Panc1 (cell line): ENCODE data around the gene LIMA1. TPM values are rescaled to one million over a fixed set of nuclear protein-coding genes. Genes with fewer than 3 reads are reported as not detected.
A peak's percentile ranks its signal among the peaks of the same experiment; 100 is the strongest.

Source experiments
- ATAC-seq: fragments of 200-7000 bp; cut with Tn5 transposase; 2 replicates; pipeline ENCODE4 v1.9.1; 2020; ENCODE audit warnings: mild to moderate bottlenecking, moderate library complexity
- BruUV-seq: library from RNA; stranded (reverse); fragments of 400-500 nt; replicated peaks from 2 replicates; lab custom pipeline; 2021; lab: Mats Ljungman, UMichigan
- CTCF ChIA-PET: fragments of 300-600 bp; sonication (Branson Sonifier 250); formaldehyde crosslinking; loops from one replicate; lab custom pipeline; 2022; ENCODE audit warnings: antibody characterized with exemption; lab: Charles Lee
- POLR2A ChIA-PET: fragments of 300-600 bp; sonication (Branson Sonifier 250); formaldehyde crosslinking; loops from one replicate; lab custom pipeline; 2022; ENCODE audit warnings: antibody characterized with exemption; lab: Charles Lee
- DNase-seq: peaks from one replicate; pipeline ENCODE4 v3.0.0-alpha.2; 2010; ENCODE audit warnings: low read depth, low spot score
- H3K27ac ChIP-seq: 2 replicates; pipeline ENCODE4 v1.5.1; 2011; ENCODE audit warnings: mild to moderate bottlenecking, low read length, inconsistent platforms
- H3K27me3 ChIP-seq: fragments of 200-500 bp; sonication (Bioruptor generic); 2 replicates; pipeline ENCODE4 v1.6.0; 2014; ENCODE audit warnings: low read length, inconsistent platforms; ENCODE audit not compliant: control insufficient read depth, insufficient read depth
- H3K36me3 ChIP-seq: fragments of 200-500 bp; sonication (Bioruptor generic); 2 replicates; pipeline ENCODE4 v1.5.1; 2014; ENCODE audit warnings: inconsistent platforms, mild to moderate bottlenecking, low read length, moderate library complexity; ENCODE audit not compliant: control insufficient read depth, insufficient read depth
- H3K4me1 ChIP-seq: 2 replicates; pipeline ENCODE4 v1.5.1; 2011; ENCODE audit warnings: inconsistent platforms, mild to moderate bottlenecking, low read length, moderate library complexity; ENCODE audit not compliant: control insufficient read depth, insufficient read depth
- H3K4me3 ChIP-seq, 2 experiments: 2 replicates each; pipeline ENCODE4 v1.5.1; 2011 to 2012; ENCODE audit warnings: low read depth in 2 of 2, low read length in 2 of 2, mild to moderate bottlenecking in 2 of 2, inconsistent platforms in 1 of 2, moderate library complexity in 1 of 2
- H3K9me3 ChIP-seq: fragments of 200-500 bp; sonication (Bioruptor generic); 2 replicates; pipeline ENCODE4 v1.5.1; 2014; ENCODE audit warnings: low read depth, mild to moderate bottlenecking, inconsistent platforms, low read length, moderate library complexity; ENCODE audit not compliant: control insufficient read depth, insufficient read depth
- POLR2AphosphoS5 ChIP-seq: IDR thresholded peaks from 2 replicates; pipeline ENCODE4 v1.6.1; 2012; ENCODE audit warnings: mild to moderate bottlenecking, low read depth, low read length, moderate library complexity
- REST ChIP-seq, 2 experiments: IDR thresholded peaks; 2 replicates each; pipeline ENCODE4 v1.6.1; 2011 to 2012; ENCODE audit warnings: low read depth in 2 of 2, control low read depth in 1 of 2, low read length in 1 of 2, mild to moderate bottlenecking in 1 of 2, moderate library complexity in 1 of 2; ENCODE audit not compliant: insufficient read depth in 1 of 2
- SIN3A ChIP-seq: IDR thresholded peaks from 2 replicates; pipeline ENCODE4 v1.6.1; 2012; ENCODE audit warnings: low read depth, mild to moderate bottlenecking, low read length, moderate library complexity, borderline replicate concordance; ENCODE audit not compliant: insufficient read depth
- TCF7L2 ChIP-seq: IDR thresholded peaks from 2 replicates; pipeline ENCODE4 v1.6.1; 2011; ENCODE audit warnings: mild to moderate bottlenecking, low read depth, low read length, inconsistent platforms
- in situ Hi-C: cut with HindIII; loops from 2 replicates; pipeline ENCODE4 v1.10.0; 2016; ENCODE audit warnings: low sequenced_read_pairs, low pct_unique_long_range_greater_than_20kb
- intact Hi-C: fragments of 100-400 bp; cut with micrococcal nuclease; formaldehyde crosslinking; loops from one replicate; pipeline ENCODE4 v1.10.0; 2022; ENCODE audit not compliant: unreplicated experiment
- total RNA-seq: library from RNA; stranded (reverse); gene quantifications from one replicate; pipeline ENCODE4 v1.2.1, GENCODE V29; 2021; ENCODE audit not compliant: unreplicated experiment
- TF ChIP-seq, protein P1 (sequence below): fragments of 450-650 bp; IDR thresholded peaks from 2 replicates; pipeline ENCODE4 v1.5.1; 2017; ENCODE audit warnings: mild to moderate bottlenecking

Gene LIMA1
- total RNA-seq, 1 experiment from 2014 or later = 155 TPM

- Histone ChIP-seq H3K4me3 (no peak overlapping the region), H3K4me1 (peaks cover 35% of the 10 kb centered on the region), H3K9me3 (no peaks in the 10 kb centered on the region), H3K27me3 (no peaks in the 10 kb centered on the region), H3K27ac (peak overlapping the region; percentile 68), H3K36me3 (no peaks in the 10 kb centered on the region)
- BruUV-seq = no TSS peak
- ATAC-seq (no peak), DNase-seq (no peak)
- ChIA-PET CTCF (no interaction called here), POLR2A (no interaction called here)
- in situ Hi-C loops (no loop called here), intact Hi-C loops (no loop called here)
- TF ChIP-seq, protein P1, sequence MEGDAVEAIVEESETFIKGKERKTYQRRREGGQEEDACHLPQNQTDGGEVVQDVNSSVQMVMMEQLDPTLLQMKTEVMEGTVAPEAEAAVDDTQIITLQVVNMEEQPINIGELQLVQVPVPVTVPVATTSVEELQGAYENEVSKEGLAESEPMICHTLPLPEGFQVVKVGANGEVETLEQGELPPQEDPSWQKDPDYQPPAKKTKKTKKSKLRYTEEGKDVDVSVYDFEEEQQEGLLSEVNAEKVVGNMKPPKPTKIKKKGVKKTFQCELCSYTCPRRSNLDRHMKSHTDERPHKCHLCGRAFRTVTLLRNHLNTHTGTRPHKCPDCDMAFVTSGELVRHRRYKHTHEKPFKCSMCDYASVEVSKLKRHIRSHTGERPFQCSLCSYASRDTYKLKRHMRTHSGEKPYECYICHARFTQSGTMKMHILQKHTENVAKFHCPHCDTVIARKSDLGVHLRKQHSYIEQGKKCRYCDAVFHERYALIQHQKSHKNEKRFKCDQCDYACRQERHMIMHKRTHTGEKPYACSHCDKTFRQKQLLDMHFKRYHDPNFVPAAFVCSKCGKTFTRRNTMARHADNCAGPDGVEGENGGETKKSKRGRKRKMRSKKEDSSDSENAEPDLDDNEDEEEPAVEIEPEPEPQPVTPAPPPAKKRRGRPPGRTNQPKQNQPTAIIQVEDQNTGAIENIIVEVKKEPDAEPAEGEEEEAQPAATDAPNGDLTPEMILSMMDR = no peak
- TF ChIP-seq SIN3A = no peak
- no peak for TF ChIP-seq REST (IDR thresholded peaks at IDR 0.05; ENCODE audit: insufficient read depth in 1 of 2, low read depth in 2 of 2, low read length in 1 of 2)
- no peak for TF ChIP-seq TCF7L2
- no peak for TF ChIP-seq POLR2AphosphoS5
These were observed 14.8 kb downstream of the LIMA1 start for GRCh38 chr12:50268482-50268881.

DNA sequence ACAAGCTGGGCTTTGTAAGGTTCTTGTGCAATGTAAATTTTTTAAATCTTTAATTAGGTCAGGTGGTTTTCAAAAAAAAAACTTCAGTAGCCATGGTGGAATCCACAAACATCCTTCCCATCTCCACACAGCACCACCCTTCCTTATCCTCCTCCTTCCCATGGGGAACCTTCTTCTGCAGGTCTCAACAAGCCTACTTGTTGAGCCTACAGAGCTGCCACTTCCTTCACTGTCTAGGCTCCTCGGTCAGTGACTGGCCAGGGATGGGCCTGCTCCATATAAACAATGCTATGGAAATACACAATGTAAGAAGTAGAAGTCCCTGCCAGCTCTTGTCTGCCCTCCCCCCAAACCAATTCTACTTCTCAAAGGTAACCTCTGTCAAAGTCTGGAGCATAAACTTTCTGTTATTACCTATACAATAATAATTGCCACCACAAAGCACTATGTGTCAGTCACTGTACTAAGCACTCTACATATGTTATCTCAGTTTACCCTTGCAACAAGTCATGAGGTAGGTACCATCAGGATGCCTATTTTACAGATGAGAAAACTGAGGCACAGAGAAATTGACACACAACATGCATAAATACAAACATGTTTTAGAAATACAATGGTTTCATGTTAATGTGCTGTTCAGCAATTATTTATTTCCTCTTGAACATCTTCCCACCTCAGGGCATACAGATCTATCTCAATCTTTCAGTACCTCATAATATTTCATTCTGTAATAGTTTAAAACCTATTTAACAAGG lies 17.4 kb downstream of the LIMA1 start:
- intact Hi-C loops = no loop called here
- TF ChIP-seq POLR2AphosphoS5 = no peak
- TF ChIP-seq, protein P1 = no peak
- no peak for TF ChIP-seq SIN3A
- no peak for ATAC-seq
- ChIA-PET CTCF (no interaction called here), POLR2A (no interaction called here)
- in situ Hi-C loops = no loop called here
- H3K27ac ChIP-seq = peak overlapping the region; percentile 40; the same call in 1 of the 2 replicates
- no peaks in the 10 kb centered on the region for H3K9me3 ChIP-seq
- H3K27me3 ChIP-seq = no peaks in the 10 kb centered on the region
- no peak overlapping the region for H3K4me3 ChIP-seq
- no TSS peak for BruUV-seq
- DNase-seq = no peak
- H3K4me1 ChIP-seq = peaks cover 31% of the 10 kb centered on the region
- no peaks in the 10 kb centered on the region for H3K36me3 ChIP-seq
